HepG2 (cell line): ENCODE results near the gene RAPGEF5. TPM values are rescaled to one million over a fixed set of nuclear protein-coding genes. Genes with fewer than 3 reads are reported as not detected.

Experiments
- ATAC-seq: fragments of 200-7000 bp; cut with Tn5 transposase; 3 replicates; pipeline ENCODE4 v1.9.1; 2020; ENCODE audit warnings: mild to moderate bottlenecking, moderate library complexity
- BruUV-seq: library from RNA; stranded (reverse); fragments of 400-500 nt; replicated peaks from 2 replicates; lab custom pipeline; 2021; lab: Mats Ljungman, UMichigan
- CTCF ChIA-PET: fragments of 300-600 bp; formaldehyde crosslinking; extraction: SDS; loops from one replicate; lab custom pipeline; 2021; ENCODE audit warnings: low total read pairs, inconsistent platforms, low intra/inter-chr PET ratio; lab: Yijun Ruan, JAX
- POLR2A ChIA-PET: fragments of 350-600 bp; sonication (Branson Sonifier 250); formaldehyde crosslinking; loops from one replicate; lab custom pipeline; 2020; ENCODE audit warnings: antibody characterized with exemption, inconsistent platforms; lab: Yijun Ruan, JAX
- DNase-seq: peaks from one replicate; pipeline ENCODE4 v3.0.0-alpha.2; 2015; ENCODE audit warnings: low spot score
- FAIRE-seq: peaks from 3 replicates; lab custom pipeline; 2011; peaks lifted over from hg19 to GRCh38; lab: Jason Lieb, UNC
- H2AFZ ChIP-seq: one replicate; pipeline ENCODE4 v1.6.1; 2011; ENCODE audit warnings: low read length, inconsistent platforms
- H3K27ac ChIP-seq: fragments of 300-600 bp; 3 replicates; pipeline ENCODE4 v1.8.0; 2011; ENCODE audit warnings: mixed run types, mild to moderate bottlenecking, mixed read lengths, low read length, inconsistent platforms; ENCODE audit not compliant: insufficient read depth; ENCODE audit errors: extremely low read length
- H3K27me3 ChIP-seq, 2 experiments: fragments of 200-600 bp in 1 of 2; 2 replicates in 1 of 2; 3 replicates in 1 of 2; pipeline versions ENCODE4 v1.6.0 to v1.8.0; 2011; ENCODE audit warnings: low read length in 2 of 2, mild to moderate bottlenecking in 2 of 2, moderate library complexity in 2 of 2, inconsistent platforms in 1 of 2; ENCODE audit not compliant: insufficient read depth in 2 of 2, control insufficient read depth in 1 of 2
- H3K36me3 ChIP-seq, 2 experiments: fragments of 200-600 bp in 1 of 2; replicated peaks in 1 of 2; 2 replicates in 1 of 2; 3 replicates in 1 of 2; pipeline versions ENCODE4 v1.5.1 to v1.8.0; 2011; ENCODE audit warnings: low read length in 2 of 2, inconsistent platforms in 1 of 2; ENCODE audit not compliant: insufficient read depth in 2 of 2, control insufficient read depth in 1 of 2
- H3K4me1 ChIP-seq: 2 replicates; pipeline ENCODE4 v1.5.1; 2012; ENCODE audit warnings: low read length, inconsistent platforms; ENCODE audit not compliant: insufficient read depth
- H3K4me2 ChIP-seq: 2 replicates; pipeline ENCODE4 v1.6.0; 2011; ENCODE audit warnings: low read depth, low read length, inconsistent platforms
- H3K4me3 ChIP-seq, 3 experiments: fragments of 200-600 bp in 1 of 3; sonication (generic), shearing (Covaris generic) in 1 of 3; replicated peaks in 1 of 3; 2 replicates each; pipeline ENCODE4 v1.5.1; 2011 to 2016; ENCODE audit warnings: low read length in 3 of 3, inconsistent platforms in 2 of 3, low read depth in 2 of 3, mild to moderate bottlenecking in 2 of 3, control low read depth in 1 of 3, mixed read lengths in 1 of 3; ENCODE audit not compliant: insufficient read depth in 1 of 3
- H3K79me2 ChIP-seq: one replicate; pipeline ENCODE4 v1.6.1; 2011; ENCODE audit warnings: low read length, inconsistent platforms; ENCODE audit not compliant: insufficient read depth
- H3K9ac ChIP-seq: 2 replicates; pipeline ENCODE4 v1.6.0; 2011; ENCODE audit warnings: mild to moderate bottlenecking, low read depth, low read length, inconsistent platforms; ENCODE audit not compliant: insufficient read depth
- H3K9me3 ChIP-seq: 2 replicates; pipeline ENCODE4 v1.5.1; 2012; ENCODE audit warnings: mild to moderate bottlenecking, low read length
- H4K20me1 ChIP-seq: 2 replicates; pipeline ENCODE4 v1.6.0; 2011; ENCODE audit warnings: inconsistent platforms, mild to moderate bottlenecking, low read length, moderate library complexity; ENCODE audit not compliant: insufficient read depth
- FOXM1 ChIP-seq: sonication (generic); formaldehyde crosslinking; IDR thresholded peaks from 2 replicates; pipeline ENCODE4 v1.5.0; 2020; ENCODE audit warnings: missing genetic modification reagents
- HMGA1 ChIP-seq: sonication (generic); formaldehyde crosslinking; conservative IDR thresholded peaks from 2 replicates; pipeline ENCODE4 v1.4.0; 2020; ENCODE audit warnings: missing genetic modification reagents
- HNF4G ChIP-seq, 2 experiments: sonication (generic) in 1 of 2; formaldehyde crosslinking in 1 of 2; IDR thresholded peaks; 2 replicates each; pipeline versions ENCODE4 v1.4.0 to v1.6.1; 2011 to 2020; ENCODE audit warnings: borderline replicate concordance in 2 of 2, low read depth in 2 of 2, mild to moderate bottlenecking in 2 of 2, low read length in 1 of 2, missing genetic modification reagents in 1 of 2, moderate library complexity in 1 of 2
- MLLT10 ChIP-seq: sonication (generic); formaldehyde crosslinking; IDR thresholded peaks from 2 replicates; pipeline ENCODE4 v1.4.0; 2020; ENCODE audit warnings: missing genetic modification reagents
- MZF1 ChIP-seq: sonication (generic); formaldehyde crosslinking; IDR thresholded peaks from 2 replicates; pipeline ENCODE4 v1.8.1; 2023; ENCODE audit warnings: mild to moderate bottlenecking, missing genetic modification reagents, borderline replicate concordance
- NFKB2 ChIP-seq: sonication (generic); formaldehyde crosslinking; IDR thresholded peaks from 2 replicates; pipeline ENCODE4 v1.4.0; 2020; ENCODE audit warnings: missing genetic modification reagents, borderline replicate concordance
- NFKBIZ ChIP-seq: IDR thresholded peaks from 2 replicates; pipeline ENCODE4 v1.6.1; 2018; ENCODE audit warnings: missing genetic modification reagents, missing compliant biosample characterization
- NR2F6 ChIP-seq, 2 experiments: IDR thresholded peaks; 2 replicates each; pipeline ENCODE4 v1.6.1; 2016; ENCODE audit warnings: antibody characterized with exemption in 1 of 2, mild to moderate bottlenecking in 1 of 2
- ZNF260 ChIP-seq: sonication (generic); formaldehyde crosslinking; IDR thresholded peaks from 2 replicates; pipeline ENCODE4 v1.4.0; 2020; ENCODE audit warnings: missing genetic modification reagents, low read depth, mild to moderate bottlenecking, borderline replicate concordance
- ZNF30 ChIP-seq: sonication (generic); formaldehyde crosslinking; IDR thresholded peaks from 2 replicates; pipeline ENCODE4 v1.5.0; 2020; ENCODE audit warnings: mild to moderate bottlenecking, missing genetic modification reagents
- ZNF33A ChIP-seq: sonication (generic); formaldehyde crosslinking; IDR thresholded peaks from 2 replicates; pipeline ENCODE4 v1.5.1; 2020; ENCODE audit warnings: missing genetic modification reagents, mild to moderate bottlenecking, moderate library complexity, borderline replicate concordance
- ZNF607 ChIP-seq: sonication (generic); formaldehyde crosslinking; IDR thresholded peaks from 2 replicates; pipeline ENCODE4 v1.5.1; 2020; ENCODE audit warnings: missing genetic modification reagents, mild to moderate bottlenecking, borderline replicate concordance
- ZNF775 ChIP-seq: sonication (generic); formaldehyde crosslinking; IDR thresholded peaks from 2 replicates; pipeline ENCODE4 v1.4.0; 2020; ENCODE audit warnings: missing genetic modification reagents, mild to moderate bottlenecking, moderate library complexity, borderline replicate concordance
- ZNF781 ChIP-seq: sonication (generic); formaldehyde crosslinking; IDR thresholded peaks from 2 replicates; pipeline ENCODE4 v1.5.1; 2020; ENCODE audit warnings: borderline replicate concordance, mild to moderate bottlenecking, missing genetic modification reagents; ENCODE audit errors: not compliant biosample characterization
- WGBS: methylation state at CpG from one replicate; pipeline ENCODE4 v1.1.6; 2017; ENCODE audit warnings: low lambda C conversion rate; 5-methylcytosine and 5-hydroxymethylcytosine counted together
- in situ Hi-C: cut with HindIII; loops from 2 replicates; pipeline ENCODE4 v1.10.0; 2017; ENCODE audit warnings: low pct_unique_long_range_greater_than_20kb; ENCODE audit not compliant: extremely low pct_ligation_motif_present
- intact Hi-C: fragments of 100-400 bp; cut with micrococcal nuclease; formaldehyde crosslinking; loops from one replicate; pipeline ENCODE4 v1.10.0; 2022; ENCODE audit not compliant: unreplicated experiment
- polyA plus RNA-seq, 8 experiments: library from polyadenylated mRNA; depleted of rRNA in 3 of 8; stranded (reverse) in 7 of 8; unstranded in 1 of 8; fragments of >200 nt; fragmentation: Illumina TruSeq in 4 of 8; extraction: Trizol in 4 of 8; gene quantifications; 2 replicates each; pipeline versions ENCODE4 v1.2.1 to v1.2.3, GENCODE V29; 2011 to 2016; ENCODE audit warnings: low read depth in 4 of 8, missing spikeins in 1 of 8, mixed read lengths in 1 of 8; ENCODE audit not compliant: insufficient read depth in 1 of 8
- total RNA-seq, 5 experiments: library from RNA; depleted of rRNA; stranded (reverse); fragments of >200 nt; fragmentation: Illumina TruSeq; extraction: Trizol; gene quantifications; 2 replicates each; pipeline ENCODE4 v1.2.3, GENCODE V29; 2016; ENCODE audit warnings: low read depth in 1 of 5
- TF ChIP-seq, protein P1 (sequence below): sonication (generic); formaldehyde crosslinking; IDR thresholded peaks from 2 replicates; pipeline ENCODE4 v1.8.0; 2022; ENCODE audit warnings: mild to moderate bottlenecking, missing genetic modification reagents
- TF ChIP-seq, protein P2 (sequence below): sonication (generic); formaldehyde crosslinking; conservative IDR thresholded peaks from 2 replicates; pipeline ENCODE4 v1.8.0; 2022; ENCODE audit warnings: low read depth, missing genetic modification reagents
- TF ChIP-seq, protein P3 (sequence below): sonication (generic); formaldehyde crosslinking; IDR thresholded peaks from 2 replicates; pipeline ENCODE4 v1.8.1; 2023; ENCODE audit warnings: mild to moderate bottlenecking, missing genetic modification reagents, borderline replicate concordance
- TF ChIP-seq, protein P4 (sequence below): sonication (generic); formaldehyde crosslinking; IDR thresholded peaks from 2 replicates; pipeline ENCODE4 v1.4.0; 2020; ENCODE audit warnings: mild to moderate bottlenecking, missing genetic modification reagents

The RAPGEF5 gene
- total and polyA plus RNA-seq, 2 of the 13 experiments (the other 11 are each of a cell fraction or from before 2014, with no cell fraction given) = 17.1 to 23.4 TPM

DNA sequence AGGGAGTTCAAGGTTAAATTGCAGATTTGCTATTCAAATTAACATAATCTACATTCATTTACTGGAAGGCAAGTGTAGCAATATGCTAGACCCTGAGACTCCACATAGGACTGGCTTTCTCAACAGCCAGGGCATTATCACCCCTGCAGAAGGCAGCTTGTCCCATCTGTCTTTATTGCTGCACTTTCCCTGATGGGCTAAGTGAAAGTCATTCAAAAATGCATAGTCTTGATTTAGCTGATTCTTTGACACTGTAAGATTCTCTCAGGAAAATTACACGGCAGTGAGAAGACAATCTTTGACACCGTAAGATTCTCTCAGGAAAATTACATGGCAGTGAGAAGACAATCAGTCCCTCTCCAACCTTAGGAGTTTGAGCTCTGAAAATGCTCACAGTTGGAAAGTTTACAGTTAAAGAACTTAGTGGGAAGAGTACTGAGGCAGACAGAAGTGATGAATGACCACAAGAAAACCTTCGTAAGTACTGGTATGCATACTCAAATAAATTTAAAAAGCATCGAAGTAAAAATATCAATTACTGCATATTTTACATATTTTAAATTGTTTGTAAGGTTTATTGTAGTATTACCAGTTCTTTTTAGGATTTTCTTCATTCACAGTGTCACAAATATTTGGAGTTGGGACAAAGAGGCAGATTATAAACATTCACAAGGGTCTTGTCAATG lies 88.9 kb downstream of the RAPGEF5 start:
- H3K9ac ChIP-seq = no peak overlapping the region
- no peak overlapping the region for H3K27ac ChIP-seq
- H3K4me3 ChIP-seq = no peak overlapping the region
- WGBS = 87% methylated on average over 4 of the region's 4 CpGs
- no peaks in the 10 kb centered on the region for H3K27me3 ChIP-seq
- intact Hi-C loops = loop anchor here (10.0 kb wide), 1 partner anchor 133 kb away; no protein-coding TSS in a partner anchor
- peaks cover 4 to 15% of the 10 kb centered on the region in 2 experiments for H3K36me3 ChIP-seq
- no peak overlapping the region for H3K4me2 ChIP-seq
- no peaks in the 10 kb centered on the region for H3K79me2 ChIP-seq
- H4K20me1 ChIP-seq = peaks cover 26% of the 10 kb centered on the region
- no peak for DNase-seq
- no peak for FAIRE-seq
- CTCF ChIA-PET = no interaction called here
- in situ Hi-C loops = no loop called here
- no peak for ATAC-seq
- no peaks in the 10 kb centered on the region for H3K9me3 ChIP-seq
- POLR2A ChIA-PET = no interaction called here
- no peak overlapping the region for H2AFZ ChIP-seq
- TF ChIP-seq NR2F6 (IDR thresholded peaks at IDR 0.05) = no peak
- TF ChIP-seq NR2F6 (CRISPR knock-in tag; IDR thresholded peaks at IDR 0.05) = no peak
- no peak for TF ChIP-seq FOXM1 (CRISPR knock-in tag)
- TF ChIP-seq HNF4G (IDR thresholded peaks at IDR 0.05; ENCODE audit: borderline replicate concordance, low read depth, low read length) = no peak
- TF ChIP-seq HNF4G (CRISPR knock-in tag; IDR thresholded peaks at IDR 0.05; ENCODE audit: borderline replicate concordance, low read depth) = no peak
- TF ChIP-seq ZNF33A (CRISPR knock-in tag) = no peak
- TF ChIP-seq ZNF607 (CRISPR knock-in tag) = no peak
- TF ChIP-seq MZF1 (CRISPR knock-in tag) = no peak
- no peak for TF ChIP-seq NFKBIZ (CRISPR knock-in tag)
- no peak for TF ChIP-seq ZNF775
- TF ChIP-seq MLLT10 (CRISPR knock-in tag) = no peak
- no peak for TF ChIP-seq HMGA1 (CRISPR knock-in tag)
- TF ChIP-seq ZNF781 (CRISPR knock-in tag) = no peak
- TF ChIP-seq, protein P1, sequence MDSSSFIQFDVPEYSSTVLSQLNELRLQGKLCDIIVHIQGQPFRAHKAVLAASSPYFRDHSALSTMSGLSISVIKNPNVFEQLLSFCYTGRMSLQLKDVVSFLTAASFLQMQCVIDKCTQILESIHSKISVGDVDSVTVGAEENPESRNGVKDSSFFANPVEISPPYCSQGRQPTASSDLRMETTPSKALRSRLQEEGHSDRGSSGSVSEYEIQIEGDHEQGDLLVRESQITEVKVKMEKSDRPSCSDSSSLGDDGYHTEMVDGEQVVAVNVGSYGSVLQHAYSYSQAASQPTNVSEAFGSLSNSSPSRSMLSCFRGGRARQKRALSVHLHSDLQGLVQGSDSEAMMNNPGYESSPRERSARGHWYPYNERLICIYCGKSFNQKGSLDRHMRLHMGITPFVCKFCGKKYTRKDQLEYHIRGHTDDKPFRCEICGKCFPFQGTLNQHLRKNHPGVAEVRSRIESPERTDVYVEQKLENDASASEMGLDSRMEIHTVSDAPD (CRISPR knock-in tag) = no peak
- TF ChIP-seq NFKB2 = no peak
- no peak for TF ChIP-seq ZNF260 (CRISPR knock-in tag)
- TF ChIP-seq ZNF30 (CRISPR knock-in tag) = no peak
- TF ChIP-seq, protein P2, sequence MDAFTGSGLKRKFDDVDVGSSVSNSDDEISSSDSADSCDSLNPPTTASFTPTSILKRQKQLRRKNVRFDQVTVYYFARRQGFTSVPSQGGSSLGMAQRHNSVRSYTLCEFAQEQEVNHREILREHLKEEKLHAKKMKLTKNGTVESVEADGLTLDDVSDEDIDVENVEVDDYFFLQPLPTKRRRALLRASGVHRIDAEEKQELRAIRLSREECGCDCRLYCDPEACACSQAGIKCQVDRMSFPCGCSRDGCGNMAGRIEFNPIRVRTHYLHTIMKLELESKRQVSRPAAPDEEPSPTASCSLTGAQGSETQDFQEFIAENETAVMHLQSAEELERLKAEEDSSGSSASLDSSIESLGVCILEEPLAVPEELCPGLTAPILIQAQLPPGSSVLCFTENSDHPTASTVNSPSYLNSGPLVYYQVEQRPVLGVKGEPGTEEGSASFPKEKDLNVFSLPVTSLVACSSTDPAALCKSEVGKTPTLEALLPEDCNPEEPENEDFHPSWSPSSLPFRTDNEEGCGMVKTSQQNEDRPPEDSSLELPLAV (CRISPR knock-in tag) = no peak
- TF ChIP-seq, protein P3, sequence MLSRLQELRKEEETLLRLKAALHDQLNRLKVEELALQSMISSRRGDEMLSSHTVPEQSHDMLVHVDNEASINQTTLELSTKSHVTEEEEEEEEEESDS (CRISPR knock-in tag) = no peak
- TF ChIP-seq, protein P4, sequence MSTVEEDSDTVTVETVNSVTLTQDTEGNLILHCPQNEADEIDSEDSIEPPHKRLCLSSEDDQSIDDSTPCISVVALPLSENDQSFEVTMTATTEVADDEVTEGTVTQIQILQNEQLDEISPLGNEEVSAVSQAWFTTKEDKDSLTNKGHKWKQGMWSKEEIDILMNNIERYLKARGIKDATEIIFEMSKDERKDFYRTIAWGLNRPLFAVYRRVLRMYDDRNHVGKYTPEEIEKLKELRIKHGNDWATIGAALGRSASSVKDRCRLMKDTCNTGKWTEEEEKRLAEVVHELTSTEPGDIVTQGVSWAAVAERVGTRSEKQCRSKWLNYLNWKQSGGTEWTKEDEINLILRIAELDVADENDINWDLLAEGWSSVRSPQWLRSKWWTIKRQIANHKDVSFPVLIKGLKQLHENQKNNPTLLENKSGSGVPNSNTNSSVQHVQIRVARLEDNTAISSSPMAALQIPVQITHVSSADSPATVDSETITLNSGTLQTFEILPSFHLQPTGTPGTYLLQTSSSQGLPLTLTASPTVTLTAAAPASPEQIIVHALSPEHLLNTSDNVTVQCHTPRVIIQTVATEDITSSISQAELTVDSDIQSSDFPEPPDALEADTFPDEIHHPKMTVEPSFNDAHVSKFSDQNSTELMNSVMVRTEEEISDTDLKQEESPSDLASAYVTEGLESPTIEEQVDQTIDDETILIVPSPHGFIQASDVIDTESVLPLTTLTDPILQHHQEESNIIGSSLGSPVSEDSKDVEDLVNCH (CRISPR knock-in tag) = no peak
- TF ChIP-seq, all 625 proteins: peak for 0
- H3K4me1 ChIP-seq = peaks cover 27% of the 10 kb centered on the region
- BruUV-seq = no TSS peak
